ENCODE measurements around the gene ASB18. TPM values are rescaled to one million over a fixed set of nuclear protein-coding genes. Genes with fewer than 3 reads are reported as not detected.

Gene ASB18
- polyA plus RNA-seq, 3 donors, result not detected

- no peak overlapping the region for H3K4me2 ChIP-seq (replicated peaks; ENCODE audit: extremely low read depth, low read length, poor library complexity, severe bottlenecking)
- no peak overlapping the region for H3K27ac ChIP-seq (ENCODE audit: low read depth in 1 of 2, low read length in 2 of 2)
- H3K4me3 ChIP-seq (replicated peaks in 1 of 3; ENCODE audit: low read depth in 2 of 3, low read length in 3 of 3), result no peak overlapping the region
- Mint-ChIP-seq H3K27ac (no peak overlapping the region), H3K4me1 (no peaks in the 10 kb centered on the region), H3K27me3 (ENCODE audit: low read depth in 3 of 3) (peaks cover 61 to 82% (median 64%) of the 10 kb centered on the region in 3 donors), H3K9me3 (peaks cover 0 to 30% (median 13%) of the 10 kb centered on the region in 7 donors), H3K36me3 (peaks cover 0 to 1% of the 10 kb centered on the region in 2 donors), H3K4me3 (peak overlapping the region in 1 of 2 donors; percentile 82)
- H3K27me3 ChIP-seq (ENCODE audit: control insufficient read depth in 2 of 2, insufficient read depth in 2 of 2, low read length in 2 of 2), result peaks cover 53 to 64% of the 10 kb centered on the region in 2 donors
- no peaks in the 10 kb centered on the region for H3K79me2 ChIP-seq (ENCODE audit: insufficient read depth, low read length)
- no peaks in the 10 kb centered on the region for H4K20me1 ChIP-seq (ENCODE audit: insufficient read depth, low read length)
- peaks cover 7 to 31% of the 10 kb centered on the region in 2 donors for H3K9me3 ChIP-seq (replicated peaks in 1 of 2; ENCODE audit: control insufficient read depth in 1 of 2, insufficient read depth in 1 of 2, low read length in 2 of 2)
- DNase-seq, result no peak
- TF ChIP-seq, protein P1, sequence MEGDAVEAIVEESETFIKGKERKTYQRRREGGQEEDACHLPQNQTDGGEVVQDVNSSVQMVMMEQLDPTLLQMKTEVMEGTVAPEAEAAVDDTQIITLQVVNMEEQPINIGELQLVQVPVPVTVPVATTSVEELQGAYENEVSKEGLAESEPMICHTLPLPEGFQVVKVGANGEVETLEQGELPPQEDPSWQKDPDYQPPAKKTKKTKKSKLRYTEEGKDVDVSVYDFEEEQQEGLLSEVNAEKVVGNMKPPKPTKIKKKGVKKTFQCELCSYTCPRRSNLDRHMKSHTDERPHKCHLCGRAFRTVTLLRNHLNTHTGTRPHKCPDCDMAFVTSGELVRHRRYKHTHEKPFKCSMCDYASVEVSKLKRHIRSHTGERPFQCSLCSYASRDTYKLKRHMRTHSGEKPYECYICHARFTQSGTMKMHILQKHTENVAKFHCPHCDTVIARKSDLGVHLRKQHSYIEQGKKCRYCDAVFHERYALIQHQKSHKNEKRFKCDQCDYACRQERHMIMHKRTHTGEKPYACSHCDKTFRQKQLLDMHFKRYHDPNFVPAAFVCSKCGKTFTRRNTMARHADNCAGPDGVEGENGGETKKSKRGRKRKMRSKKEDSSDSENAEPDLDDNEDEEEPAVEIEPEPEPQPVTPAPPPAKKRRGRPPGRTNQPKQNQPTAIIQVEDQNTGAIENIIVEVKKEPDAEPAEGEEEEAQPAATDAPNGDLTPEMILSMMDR (IDR thresholded peaks at IDR 0.05), result peak; percentile 69
- H3K36me3 ChIP-seq (replicated peaks in 1 of 2; ENCODE audit: control insufficient read depth in 1 of 2, insufficient read depth in 2 of 2, low read length in 2 of 2), result no peaks in the 10 kb centered on the region
- intact Hi-C loops (cut with micrococcal nuclease), result no loop called here
- H2AFZ ChIP-seq (ENCODE audit: insufficient read depth, low read depth, low read length, poor library complexity, severe bottlenecking), result no peak overlapping the region
- H3K9ac ChIP-seq (ENCODE audit: insufficient read depth, low read length, poor library complexity, severe bottlenecking), result no peak overlapping the region
- H3K4me1 ChIP-seq (ENCODE audit: control insufficient read depth in 1 of 2, insufficient read depth in 2 of 2, low read length in 2 of 2), result no peaks in the 10 kb centered on the region
- 100% methylated on average over 1 of the region's 9 CpGs for WGBS (ENCODE audit: insufficient coverage)
Observed at GRCh38 chr2:236180831-236181453, 83.3 kb downstream of the ASB18 start.

DNA sequence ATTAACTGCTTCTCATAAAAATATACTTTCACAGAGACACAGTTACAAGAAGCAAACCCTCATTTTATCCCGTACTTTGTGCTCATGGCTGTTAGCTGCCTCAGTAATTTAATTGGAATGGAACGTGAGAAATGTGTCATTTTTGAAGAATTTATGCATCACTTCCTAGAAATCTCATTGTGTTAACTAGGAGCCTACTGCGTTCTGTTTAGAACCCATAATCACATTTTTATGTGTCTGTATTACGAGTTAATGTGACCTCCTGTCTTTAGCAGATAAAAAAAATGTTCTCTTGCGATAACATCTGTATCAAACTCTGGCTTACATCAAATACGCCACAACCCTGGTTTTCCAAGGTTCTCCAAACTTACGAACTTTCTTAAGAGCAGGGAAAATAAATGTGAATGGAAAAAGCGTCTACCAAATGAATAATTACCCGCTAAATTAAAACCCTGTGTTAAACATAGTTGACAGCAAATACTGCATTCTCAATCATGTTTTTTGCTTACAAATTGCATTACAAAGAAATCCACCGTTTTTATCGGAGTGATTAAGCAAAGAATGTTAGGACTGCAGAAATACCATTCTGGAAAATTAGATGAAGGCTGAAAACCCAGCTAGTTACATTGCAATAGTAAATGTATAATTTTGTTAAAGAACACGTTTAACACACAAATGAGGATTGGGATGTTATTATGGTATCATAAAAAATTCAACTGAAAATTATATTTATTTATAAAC is 84.0 kb downstream of the ASB18 start:
- Histone ChIP-seq H3K36me3 (replicated peaks in 1 of 2; ENCODE audit: control insufficient read depth in 1 of 2, insufficient read depth in 2 of 2, low read length in 2 of 2) (no peaks in the 10 kb centered on the region), H3K4me1 (ENCODE audit: control insufficient read depth in 1 of 2, insufficient read depth in 2 of 2, low read length in 2 of 2) (no peaks in the 10 kb centered on the region), H3K27me3 (ENCODE audit: control insufficient read depth in 2 of 2, insufficient read depth in 2 of 2, low read length in 2 of 2) (peaks cover 60 to 71% of the 10 kb centered on the region in 2 donors), H2AFZ (ENCODE audit: insufficient read depth, low read depth, low read length, poor library complexity, severe bottlenecking) (no peak overlapping the region), H4K20me1 (ENCODE audit: insufficient read depth, low read length) (no peaks in the 10 kb centered on the region), H3K79me2 (ENCODE audit: insufficient read depth, low read length) (no peaks in the 10 kb centered on the region), H3K9ac (ENCODE audit: insufficient read depth, low read length, poor library complexity, severe bottlenecking) (no peak overlapping the region), H3K4me2 (replicated peaks; ENCODE audit: extremely low read depth, low read length, poor library complexity, severe bottlenecking) (no peak overlapping the region), H3K27ac (ENCODE audit: low read depth in 1 of 2, low read length in 2 of 2) (no peak overlapping the region), H3K9me3 (replicated peaks in 1 of 2; ENCODE audit: control insufficient read depth in 1 of 2, insufficient read depth in 1 of 2, low read length in 2 of 2) (peaks cover 7 to 38% of the 10 kb centered on the region in 2 donors), H3K4me3 (replicated peaks in 1 of 3; ENCODE audit: low read depth in 2 of 3, low read length in 3 of 3) (no peak overlapping the region)
- TF ChIP-seq, protein P1 (IDR thresholded peaks at IDR 0.05), result no peak
- Mint-ChIP-seq H3K27ac (no peak overlapping the region), H3K36me3 (peaks cover 0 to 1% of the 10 kb centered on the region in 2 donors), H3K4me3 (peak overlapping the region in 1 of 2 donors; percentile 70), H3K27me3 (ENCODE audit: low read depth in 3 of 3) (peaks cover 68 to 89% (median 70%) of the 10 kb centered on the region in 3 donors), H3K9me3 (peaks cover 0 to 30% (median 13%) of the 10 kb centered on the region in 7 donors), H3K4me1 (no peaks in the 10 kb centered on the region)
- no peak for DNase-seq
- WGBS (ENCODE audit: insufficient coverage), result 40% methylated on average over 1 of the region's 12 CpGs
- intact Hi-C loops (cut with micrococcal nuclease), result no loop called here
